Fibroblast of lung (primary cell): ENCODE results near the gene TTC21B. TPM values are rescaled to one million over a fixed set of nuclear protein-coding genes. Genes with fewer than 3 reads are reported as not detected.

Experiments used
- DNase-seq, 2 donors: peaks; one replicate each; pipeline versions ENCODE4 v3.0.0 to v3.0.0-alpha.2; 2010; ENCODE audit warnings: low read depth in 2 of 2
- H2AFZ ChIP-seq: 2 replicates; pipeline ENCODE4 v1.5.1; 2012; ENCODE audit warnings: low read length, control low read depth, inconsistent platforms
- H3K27ac ChIP-seq: 2 replicates; pipeline ENCODE4 v1.5.1; 2011; ENCODE audit warnings: low read length, control low read depth; ENCODE audit not compliant: insufficient read depth
- H3K27me3 ChIP-seq: 2 replicates; pipeline ENCODE4 v1.5.1; 2011; ENCODE audit warnings: mild to moderate bottlenecking, low read length; ENCODE audit not compliant: control insufficient read depth, insufficient read depth
- H3K36me3 ChIP-seq: 2 replicates; pipeline ENCODE4 v1.5.1; 2011; ENCODE audit warnings: low read length; ENCODE audit not compliant: control insufficient read depth, insufficient read depth
- H3K4me1 ChIP-seq: 2 replicates; pipeline ENCODE4 v1.5.1; 2011; ENCODE audit warnings: low read length; ENCODE audit not compliant: control insufficient read depth, insufficient read depth; ENCODE audit errors: extremely low read depth
- H3K4me2 ChIP-seq: 2 replicates; pipeline ENCODE4 v1.5.1; 2011; ENCODE audit warnings: low read length, control low read depth; ENCODE audit not compliant: insufficient read depth; ENCODE audit errors: extremely low read depth
- H3K4me3 ChIP-seq, 4 experiments: fragments of 200-600 bp in 1 of 4; sonication (generic) in 1 of 4; replicated peaks in 1 of 4; 2 replicates each; pipeline ENCODE4 v1.5.1; 2011 to 2016; ENCODE audit warnings: low read length in 4 of 4, low read depth in 3 of 4, mild to moderate bottlenecking in 3 of 4, control low read depth in 2 of 4, inconsistent platforms in 1 of 4, mixed read lengths in 1 of 4; ENCODE audit not compliant: insufficient read depth in 1 of 4; ENCODE audit errors: control extremely low read depth in 1 of 4
- H3K79me2 ChIP-seq: 2 replicates; pipeline ENCODE4 v1.5.1; 2012; ENCODE audit warnings: mild to moderate bottlenecking, low read length, inconsistent platforms; ENCODE audit not compliant: control insufficient read depth, insufficient read depth
- H3K9ac ChIP-seq: 2 replicates; pipeline ENCODE4 v1.5.1; 2011; ENCODE audit warnings: mild to moderate bottlenecking, low read length, control low read depth; ENCODE audit not compliant: insufficient read depth
- H3K9me3 ChIP-seq: 2 replicates; pipeline ENCODE4 v1.5.1; 2012; ENCODE audit warnings: low read depth, low read length; ENCODE audit not compliant: control insufficient read depth, insufficient read depth
- H4K20me1 ChIP-seq: 2 replicates; pipeline ENCODE4 v1.5.1; 2011; ENCODE audit warnings: low read length; ENCODE audit not compliant: control insufficient read depth, insufficient read depth; ENCODE audit errors: extremely low read depth
- EZH2 ChIP-seq: IDR thresholded peaks from 2 replicates; pipeline ENCODE4 v1.5.1; 2012; ENCODE audit warnings: low read length, control low read depth, mild to moderate bottlenecking; ENCODE audit errors: missing control alignments
- polyA plus RNA-seq, 2 donors: library from polyadenylated mRNA; depleted of rRNA in 1 of 2; stranded (reverse) in 1 of 2; unstranded in 1 of 2; fragments of >200 nt; gene quantifications; 2 replicates each; pipeline ENCODE4 v1.2.1, GENCODE V29; 2011 to 2012; ENCODE audit warnings: missing spikeins in 1 of 2
- total RNA-seq: library from RNA; depleted of rRNA; stranded (reverse); fragments of >200 nt; gene quantifications from 2 replicates; pipeline ENCODE4 v1.2.1, GENCODE V29; 2014
- TF ChIP-seq, protein P1 (sequence below), 2 donors: IDR thresholded peaks in 1 of 2; conservative IDR thresholded peaks in 1 of 2; 1 replicate in 1 of 2; 2 replicates in 1 of 2; pipeline ENCODE4 v1.5.1; 2011 to 2012; ENCODE audit warnings: low read length in 2 of 2, control low read depth in 1 of 2, inconsistent platforms in 1 of 2, low read depth in 1 of 2, mild to moderate bottlenecking in 1 of 2

The TTC21B gene
- total and polyA plus RNA-seq, 2 donors (not counting 1 experiment from before 2014, with no cell fraction given): 6.3 to 28.6 TPM

DNA sequence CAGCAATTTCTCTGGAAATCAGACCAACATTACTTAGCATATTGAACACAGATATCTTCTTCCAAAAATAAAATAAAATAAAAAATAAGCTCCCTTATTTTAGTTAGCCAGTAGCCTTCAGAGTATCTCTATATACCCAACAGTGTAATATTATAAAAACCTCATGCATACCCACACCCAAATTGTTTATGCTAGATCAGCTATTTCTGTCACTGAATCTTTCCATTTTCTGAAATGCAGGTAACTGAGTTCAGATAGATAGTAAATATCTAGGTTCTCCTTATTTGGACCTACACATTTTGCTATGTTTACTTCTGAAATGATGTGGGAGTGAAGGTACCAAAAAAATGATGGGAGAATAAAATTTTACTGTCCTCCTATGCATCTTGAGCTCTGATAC, 39.9 kb downstream of the TTC21B start:
- Histone ChIP-seq H3K79me2 (no peaks in the 10 kb centered on the region), H3K4me1 (no peaks in the 10 kb centered on the region)

DNA sequence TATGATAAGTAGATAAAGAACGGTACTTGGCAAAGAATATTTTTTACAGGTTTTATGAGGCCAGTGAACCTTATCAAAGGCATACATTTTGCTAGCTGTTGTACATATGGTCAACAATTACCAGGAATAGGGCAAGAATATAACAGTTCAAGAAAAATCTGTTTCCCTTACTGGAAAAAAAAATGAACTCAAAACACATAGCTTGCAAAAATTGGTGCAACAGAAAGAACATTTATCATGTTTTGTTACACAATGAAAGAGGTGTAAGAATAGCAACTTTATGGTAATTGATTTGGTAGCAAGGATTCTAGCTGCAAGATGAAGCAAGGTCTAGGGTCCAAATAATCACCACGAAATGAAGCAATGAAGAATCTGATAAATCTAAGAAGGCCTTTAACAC, 41.6 kb downstream of the TTC21B start:
- no peak for DNase-seq
- Histone ChIP-seq H3K79me2 (no peaks in the 10 kb centered on the region), H3K9ac (no peak overlapping the region), H3K9me3 (no peaks in the 10 kb centered on the region), H3K36me3 (no peaks in the 10 kb centered on the region), H4K20me1 (no peaks in the 10 kb centered on the region), H3K4me1 (no peaks in the 10 kb centered on the region), H3K27ac (no peak overlapping the region), H3K4me2 (no peak overlapping the region), H2AFZ (no peak overlapping the region), H3K4me3 (no peak overlapping the region), H3K27me3 (no peaks in the 10 kb centered on the region)
- no peak for TF ChIP-seq EZH2
- TF ChIP-seq, protein P1, sequence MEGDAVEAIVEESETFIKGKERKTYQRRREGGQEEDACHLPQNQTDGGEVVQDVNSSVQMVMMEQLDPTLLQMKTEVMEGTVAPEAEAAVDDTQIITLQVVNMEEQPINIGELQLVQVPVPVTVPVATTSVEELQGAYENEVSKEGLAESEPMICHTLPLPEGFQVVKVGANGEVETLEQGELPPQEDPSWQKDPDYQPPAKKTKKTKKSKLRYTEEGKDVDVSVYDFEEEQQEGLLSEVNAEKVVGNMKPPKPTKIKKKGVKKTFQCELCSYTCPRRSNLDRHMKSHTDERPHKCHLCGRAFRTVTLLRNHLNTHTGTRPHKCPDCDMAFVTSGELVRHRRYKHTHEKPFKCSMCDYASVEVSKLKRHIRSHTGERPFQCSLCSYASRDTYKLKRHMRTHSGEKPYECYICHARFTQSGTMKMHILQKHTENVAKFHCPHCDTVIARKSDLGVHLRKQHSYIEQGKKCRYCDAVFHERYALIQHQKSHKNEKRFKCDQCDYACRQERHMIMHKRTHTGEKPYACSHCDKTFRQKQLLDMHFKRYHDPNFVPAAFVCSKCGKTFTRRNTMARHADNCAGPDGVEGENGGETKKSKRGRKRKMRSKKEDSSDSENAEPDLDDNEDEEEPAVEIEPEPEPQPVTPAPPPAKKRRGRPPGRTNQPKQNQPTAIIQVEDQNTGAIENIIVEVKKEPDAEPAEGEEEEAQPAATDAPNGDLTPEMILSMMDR (conservative IDR thresholded peaks at IDR 0.05 in 1 of 2, IDR thresholded peaks at IDR 0.05 in 1 of 2; ENCODE audit: low read depth in 1 of 2, low read length in 2 of 2): no peak

More for the DNA sequence above, 39.9 kb downstream of the TTC21B start:
- Histone ChIP-seq H3K9ac (no peak overlapping the region), H4K20me1 (no peaks in the 10 kb centered on the region), H3K4me3 (no peak overlapping the region), H3K27me3 (no peaks in the 10 kb centered on the region), H3K36me3 (no peaks in the 10 kb centered on the region), H3K9me3 (no peaks in the 10 kb centered on the region), H2AFZ (no peak overlapping the region), H3K27ac (no peak overlapping the region), H3K4me2 (no peak overlapping the region)
- DNase-seq: no peak
- no peak for TF ChIP-seq EZH2
- TF ChIP-seq, protein P1 (conservative IDR thresholded peaks at IDR 0.05 in 1 of 2, IDR thresholded peaks at IDR 0.05 in 1 of 2; ENCODE audit: low read depth in 1 of 2, low read length in 2 of 2): no peak

DNA sequence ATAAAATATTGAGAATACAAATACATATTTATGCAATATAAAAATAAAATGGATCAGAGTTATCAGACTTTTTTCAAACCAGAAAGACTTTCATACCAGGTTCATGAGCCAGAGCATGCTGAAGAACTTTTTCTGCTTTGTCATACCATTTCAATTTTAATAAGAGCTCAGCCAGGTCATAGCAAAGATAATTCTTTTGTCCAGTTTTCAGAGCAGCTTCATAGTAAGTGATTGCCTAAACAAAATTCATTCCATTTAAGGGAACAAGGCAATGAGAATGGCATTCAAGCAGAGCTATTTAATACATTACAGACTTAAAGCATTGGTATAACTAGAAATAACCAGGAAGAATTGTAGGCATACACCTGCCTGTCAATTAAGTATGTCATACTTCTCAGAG, 42.3 kb downstream of the TTC21B start:
- peak; percentile 16 to 67 for DNase-seq
- Histone ChIP-seq H3K9me3 (no peaks in the 10 kb centered on the region), H3K27ac (no peak overlapping the region), H3K4me2 (no peak overlapping the region), H3K4me3 (no peak overlapping the region), H4K20me1 (no peaks in the 10 kb centered on the region), H3K4me1 (no peaks in the 10 kb centered on the region), H3K36me3 (no peaks in the 10 kb centered on the region), H3K27me3 (no peaks in the 10 kb centered on the region), H2AFZ (no peak overlapping the region), H3K79me2 (no peaks in the 10 kb centered on the region), H3K9ac (no peak overlapping the region)
- TF ChIP-seq EZH2: no peak
- TF ChIP-seq, protein P1 (conservative IDR thresholded peaks at IDR 0.05 in 1 of 2, IDR thresholded peaks at IDR 0.05 in 1 of 2; ENCODE audit: low read depth in 1 of 2, low read length in 2 of 2): no peak
